Esophagus muscularis mucosa (tissue), 4 donors: ENCODE results near the gene INTS11. TPM values are rescaled to one million over a fixed set of nuclear protein-coding genes. Genes with fewer than 3 reads are reported as not detected.

Experiments
- DNase-seq: peaks from one replicate; pipeline ENCODE4 v3.0.0-alpha.2; 2017; ENCODE audit errors: extremely low spot score
- H3K27ac ChIP-seq, 4 donors: fragments of 200-600 bp; sonication (generic); replicated peaks in 1 of 4; 1 replicate in 3 of 4; 2 replicates in 1 of 4; pipeline ENCODE4 v1.5.1; 2016 to 2019; ENCODE audit warnings: mild to moderate bottlenecking in 1 of 4
- H3K27me3 ChIP-seq, 4 donors: fragments of 200-600 bp; sonication (generic); one replicate each; pipeline versions ENCODE4 v1.5.1 to v1.6.0; 2016 to 2019
- H3K36me3 ChIP-seq, 4 donors: fragments of 200-600 bp; sonication (generic); one replicate each; pipeline ENCODE4 v1.5.1; 2016 to 2019
- H3K4me1 ChIP-seq, 4 donors: fragments of 200-600 bp; sonication (generic); one replicate each; pipeline ENCODE4 v1.5.1; 2016 to 2019
- H3K4me3 ChIP-seq, 4 donors: fragments of 200-600 bp; sonication (generic); 1 replicate in 2 of 4; 2 replicates in 2 of 4; pipeline ENCODE4 v1.5.1; 2016 to 2019; ENCODE audit warnings: mild to moderate bottlenecking in 4 of 4, moderate library complexity in 1 of 4
- H3K9me3 ChIP-seq, 4 donors: fragments of 200-600 bp; sonication (generic); 1 replicate in 3 of 4; 2 replicates in 1 of 4; pipeline ENCODE4 v1.5.1; 2016 to 2019
- CTCF ChIP-seq, 3 experiments: fragments of 200-600 bp in 2 of 3; fragments of 450-650 bp in 1 of 3; sonication (generic) in 2 of 3; IDR thresholded peaks; one replicate each; pipeline ENCODE4 v1.5.1; 2017 to 2019; ENCODE audit warnings: antibody characterized with exemption in 3 of 3, mild to moderate bottlenecking in 2 of 3, moderate library complexity in 1 of 3
- EP300 ChIP-seq: sonication (generic); formaldehyde crosslinking; IDR thresholded peaks from one replicate; pipeline ENCODE4 v1.6.1; 2017; ENCODE audit warnings: antibody characterized with exemption
- POLR2A ChIP-seq: fragments of 450-650 bp; IDR thresholded peaks from one replicate; pipeline ENCODE4 v1.6.1; 2017; ENCODE audit warnings: antibody characterized with exemption, moderate library complexity, mild to moderate bottlenecking, low read depth
- POLR2AphosphoS5 ChIP-seq, 2 donors: sonication (generic); formaldehyde crosslinking; IDR thresholded peaks; one replicate each; pipeline ENCODE4 v1.6.1; 2017; ENCODE audit warnings: antibody characterized with exemption in 2 of 2
- WGBS: methylation state at CpG from one replicate; pipeline ENCODE4 v1.1.5; 2018; 5-methylcytosine and 5-hydroxymethylcytosine counted together
- intact Hi-C: fragments of 100-400 bp; cut with DNase I; formaldehyde crosslinking; loops from one replicate; pipeline ENCODE4 v1.15.1; 2023
- total RNA-seq, 4 donors: library from RNA; depleted of rRNA; stranded (reverse); fragments of >200 nt; gene quantifications; one replicate each; pipeline versions ENCODE4 v1.1.0 to v1.2.1, GENCODE V29; 2016

INTS11 gene
- total RNA-seq, 4 donors from 2014 or later: 75.9 to 121 (median 87.8) TPM

GRCh38 chr1:1331068-1331965 lies 6.9 kb upstream of the INTS11 start, which contains the start of gene TAS1R3:
TAS1R3 (plus strand) TSS chr1:1331280; CDS start chr1:1331346, 66 bp downstream.
- intact Hi-C loops: no loop called here
- peaks cover 22 to 33% (median 25%) of the 10 kb centered on the region in 4 donors for H3K4me1 ChIP-seq

GRCh38 chr1:1330366-1331067 lies 6.1 kb upstream of the INTS11 start:
- Histone ChIP-seq H3K27ac (no peak overlapping the region), H3K4me3 (no peak overlapping the region), H3K9me3 (no peaks in the 10 kb centered on the region), H3K27me3 (no peaks in the 10 kb centered on the region), H3K4me1 (peaks cover 30 to 41% (median 33%) of the 10 kb centered on the region in 4 donors), H3K36me3 (peaks cover 14 to 36% (median 28%) of the 10 kb centered on the region in 4 donors)
- intact Hi-C loops: no loop called here
- DNase-seq: no peak
- 66% methylated on average over 12 of the region's 15 CpGs for WGBS
- TF ChIP-seq POLR2A: no peak
- no peak for TF ChIP-seq EP300
- TF ChIP-seq POLR2AphosphoS5 (IDR thresholded peaks at IDR 0.05): no peak
- TF ChIP-seq CTCF (IDR thresholded peaks at IDR 0.05): no peak

More at GRCh38 chr1:1331068-1331965, 6.9 kb upstream of the INTS11 start, which contains the start of gene TAS1R3:
- H3K9me3 ChIP-seq: no peaks in the 10 kb centered on the region
- H3K4me3 ChIP-seq: no peak within 1 kb of the TSS
- TF ChIP-seq POLR2A: no peak
- no peak for TF ChIP-seq POLR2AphosphoS5 (IDR thresholded peaks at IDR 0.05)
- no peak for TF ChIP-seq CTCF (IDR thresholded peaks at IDR 0.05)
- no peak for TF ChIP-seq EP300
- H3K27me3 ChIP-seq: no peaks in the 10 kb centered on the region
- H3K27ac ChIP-seq: no peak within 1 kb of the TSS
- peaks cover 14 to 44% (median 33%) of the 10 kb centered on the region in 4 donors for H3K36me3 ChIP-seq
- no peak for DNase-seq
- 69% methylated on average over 15 of the region's 41 CpGs for WGBS

GRCh38 chr1:1329304-1330210 lies 5.1 kb upstream of the INTS11 start:
- no peak for DNase-seq
- 90% methylated on average over 45 of the region's 58 CpGs for WGBS
- intact Hi-C loops: no loop called here
- Histone ChIP-seq H3K36me3 (peaks cover 14 to 33% (median 26%) of the 10 kb centered on the region in 4 donors), H3K9me3 (no peaks in the 10 kb centered on the region), H3K27ac (no peak overlapping the region), H3K4me1 (peaks cover 37 to 48% (median 40%) of the 10 kb centered on the region in 4 donors), H3K4me3 (no peak overlapping the region), H3K27me3 (no peaks in the 10 kb centered on the region)
- no peak for TF ChIP-seq CTCF (IDR thresholded peaks at IDR 0.05)
- peak in 1 of 2 donors; percentile 51 for TF ChIP-seq POLR2AphosphoS5 (IDR thresholded peaks at IDR 0.05)

GRCh38 chr1:1328254-1328653 lies 3.8 kb upstream of the INTS11 start:
- no peaks in the 10 kb centered on the region for H3K27me3 ChIP-seq
- H3K4me3 ChIP-seq: no peak overlapping the region
- no peaks in the 10 kb centered on the region for H3K9me3 ChIP-seq
- no peak for TF ChIP-seq EP300
- TF ChIP-seq POLR2AphosphoS5 (IDR thresholded peaks at IDR 0.05): no peak
- no peak for TF ChIP-seq CTCF (IDR thresholded peaks at IDR 0.05)
- TF ChIP-seq POLR2A: no peak
- WGBS: 69% methylated on average over 11 of the region's 15 CpGs
- H3K27ac ChIP-seq: no peak overlapping the region
- no peak for DNase-seq
- peaks cover 43 to 49% (median 44%) of the 10 kb centered on the region in 4 donors for H3K4me1 ChIP-seq
- peaks cover 14 to 33% (median 26%) of the 10 kb centered on the region in 4 donors for H3K36me3 ChIP-seq
- intact Hi-C loops: no loop called here
